ENCODE measurements around the gene ANKS3.
"Not testable (repeated sequence)": the region's sequence is repeated elsewhere in the genome, so short reads cannot be mapped to it uniquely, and the experiment has no call there.

Gene ANKS3

DNA sequence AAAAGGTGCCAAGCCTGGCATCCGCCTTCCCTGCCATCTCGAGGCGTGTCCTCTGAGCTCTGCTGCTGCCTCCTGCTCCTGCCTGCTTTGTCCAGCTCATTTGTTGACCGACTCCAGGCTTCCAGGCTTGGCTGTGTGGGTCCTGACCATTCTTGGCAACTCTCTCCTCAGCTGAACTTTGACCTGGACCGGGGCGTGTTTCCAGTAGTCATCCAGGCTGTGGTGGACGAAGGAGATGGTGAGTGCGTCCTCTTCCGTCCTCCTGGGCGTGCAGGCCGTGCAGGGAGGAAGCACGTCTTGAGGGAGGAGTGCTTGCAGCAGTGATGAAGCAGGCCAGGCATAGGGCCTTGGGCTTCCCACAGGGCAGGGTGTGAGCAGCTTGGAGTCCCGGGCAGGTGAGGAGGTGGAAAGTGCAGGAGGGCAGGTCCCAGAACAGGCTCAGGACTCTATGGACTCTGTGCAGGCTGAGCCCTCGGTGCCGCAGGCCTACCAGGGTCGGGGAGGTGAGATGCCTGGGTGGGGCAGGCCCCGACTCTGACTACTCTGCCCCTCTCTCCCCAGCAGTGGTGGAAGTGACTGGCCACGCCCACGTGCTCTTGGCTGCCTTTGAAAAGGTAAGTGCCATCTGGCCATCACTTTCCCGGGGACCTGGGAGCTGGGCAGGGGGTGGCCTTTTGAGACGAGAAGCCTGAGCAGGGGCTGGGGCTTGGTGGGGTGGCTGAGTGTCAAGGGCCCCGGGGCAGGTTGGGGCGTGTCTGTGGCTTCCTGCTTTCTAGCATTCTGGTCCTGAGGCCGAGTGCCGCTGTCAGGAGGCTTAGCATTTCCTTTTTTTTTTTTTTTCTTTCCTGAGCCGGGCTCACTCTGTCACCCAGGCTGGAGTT lies 69.3 kb downstream of the ANKS3 start:
- no peak for DNase-seq

DNA sequence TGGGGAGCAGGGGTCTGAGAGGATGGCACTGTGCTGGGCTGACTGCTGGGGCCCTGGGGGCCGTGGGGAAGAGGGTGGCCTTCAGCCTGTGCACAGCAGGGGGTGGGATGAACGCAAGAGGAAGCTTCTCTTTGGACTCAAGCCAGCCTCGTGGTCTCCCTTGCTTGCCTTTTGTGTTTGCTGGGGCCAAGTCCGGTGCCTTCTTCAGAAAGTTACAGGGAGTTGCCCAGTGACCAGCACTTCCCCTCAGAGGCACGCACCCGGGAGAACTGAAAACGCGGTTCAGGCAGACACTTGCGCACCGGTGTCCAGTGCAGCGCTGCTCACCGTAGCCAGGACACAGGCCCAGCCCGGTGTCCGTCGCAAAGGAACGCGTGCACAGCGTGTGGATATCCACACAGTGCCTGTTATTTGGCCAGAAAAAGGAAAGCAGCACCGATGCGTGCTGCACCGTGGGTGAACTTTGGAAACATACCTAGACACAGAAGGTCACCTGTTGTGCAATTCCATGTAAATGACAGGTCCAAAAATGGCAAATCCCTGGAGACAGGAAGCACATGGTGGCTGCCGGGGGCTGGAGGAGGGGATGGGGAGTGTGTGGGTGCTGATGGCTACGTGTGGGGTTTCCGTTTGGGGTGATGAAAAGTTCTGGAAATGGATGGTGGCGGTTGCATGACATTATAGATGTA lies 70.2 kb downstream of the ANKS3 start:
- DNase-seq: no peak

DNA sequence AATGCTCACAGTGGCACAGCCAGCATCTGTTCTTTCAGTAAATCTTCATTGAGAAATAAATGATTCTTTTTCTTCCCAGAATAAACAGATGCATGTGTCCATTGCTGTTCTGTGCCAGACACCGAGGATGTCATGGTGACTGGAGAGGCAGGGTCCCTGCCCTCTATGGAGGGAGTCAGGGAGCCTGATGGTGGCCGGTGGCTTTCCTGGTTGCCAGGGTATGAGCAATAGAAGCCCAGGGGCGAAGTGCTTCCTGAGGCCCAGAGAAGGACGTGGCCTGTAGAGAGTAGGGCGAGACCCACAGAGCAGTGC lies 70.7 kb downstream of the ANKS3 start:
- DNase-seq: no peak

DNA sequence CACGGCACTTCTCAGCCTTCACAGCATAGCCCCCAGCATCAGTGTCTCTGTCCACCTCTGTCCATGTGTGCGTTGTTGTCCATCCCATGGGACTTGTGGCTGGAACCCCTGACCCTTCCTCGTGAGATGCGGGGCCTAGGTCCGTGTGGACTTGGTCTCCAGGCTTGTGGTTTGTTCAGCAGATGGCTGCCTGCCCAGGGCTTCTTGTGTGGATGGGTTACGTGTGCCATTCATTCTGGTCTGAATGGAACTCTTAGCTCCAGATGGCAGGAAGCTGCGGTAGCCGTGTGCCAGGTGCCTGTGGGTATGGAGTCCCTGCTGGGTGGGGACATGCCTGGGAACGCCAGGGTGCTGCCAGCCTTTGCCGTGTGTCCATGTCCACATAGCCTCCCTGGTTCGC lies 72.4 kb downstream of the ANKS3 start:
- DNase-seq: no peak

DNA sequence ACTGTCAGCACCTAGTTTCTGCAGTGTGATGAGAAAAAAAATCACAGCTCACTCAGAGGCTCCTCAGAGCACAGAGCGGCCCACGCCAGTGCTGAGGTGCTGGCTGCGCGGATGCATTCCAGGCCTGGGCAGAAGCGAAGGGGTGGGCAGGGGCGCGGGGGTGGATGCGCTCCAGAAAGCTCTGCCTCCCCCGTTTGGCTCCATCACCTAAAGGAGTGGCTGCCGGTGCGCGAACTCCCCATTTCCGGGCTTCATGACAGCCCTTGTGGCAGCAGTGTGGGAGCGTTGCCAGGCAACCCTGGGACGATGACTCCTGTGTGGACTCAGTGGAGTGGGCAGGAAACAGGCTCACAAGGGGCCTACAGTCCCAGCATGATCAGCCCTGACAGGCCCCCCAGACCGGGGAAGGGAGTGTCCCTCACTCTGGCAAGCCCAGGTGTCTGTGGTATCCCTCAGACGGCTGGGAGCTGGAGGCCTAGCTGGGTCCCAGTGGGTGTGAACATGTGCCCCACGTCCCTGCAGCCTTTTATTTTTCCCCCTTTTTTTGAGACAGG lies 73.5 kb downstream of the ANKS3 start:
- DNase-seq: peak; percentile 79

DNA sequence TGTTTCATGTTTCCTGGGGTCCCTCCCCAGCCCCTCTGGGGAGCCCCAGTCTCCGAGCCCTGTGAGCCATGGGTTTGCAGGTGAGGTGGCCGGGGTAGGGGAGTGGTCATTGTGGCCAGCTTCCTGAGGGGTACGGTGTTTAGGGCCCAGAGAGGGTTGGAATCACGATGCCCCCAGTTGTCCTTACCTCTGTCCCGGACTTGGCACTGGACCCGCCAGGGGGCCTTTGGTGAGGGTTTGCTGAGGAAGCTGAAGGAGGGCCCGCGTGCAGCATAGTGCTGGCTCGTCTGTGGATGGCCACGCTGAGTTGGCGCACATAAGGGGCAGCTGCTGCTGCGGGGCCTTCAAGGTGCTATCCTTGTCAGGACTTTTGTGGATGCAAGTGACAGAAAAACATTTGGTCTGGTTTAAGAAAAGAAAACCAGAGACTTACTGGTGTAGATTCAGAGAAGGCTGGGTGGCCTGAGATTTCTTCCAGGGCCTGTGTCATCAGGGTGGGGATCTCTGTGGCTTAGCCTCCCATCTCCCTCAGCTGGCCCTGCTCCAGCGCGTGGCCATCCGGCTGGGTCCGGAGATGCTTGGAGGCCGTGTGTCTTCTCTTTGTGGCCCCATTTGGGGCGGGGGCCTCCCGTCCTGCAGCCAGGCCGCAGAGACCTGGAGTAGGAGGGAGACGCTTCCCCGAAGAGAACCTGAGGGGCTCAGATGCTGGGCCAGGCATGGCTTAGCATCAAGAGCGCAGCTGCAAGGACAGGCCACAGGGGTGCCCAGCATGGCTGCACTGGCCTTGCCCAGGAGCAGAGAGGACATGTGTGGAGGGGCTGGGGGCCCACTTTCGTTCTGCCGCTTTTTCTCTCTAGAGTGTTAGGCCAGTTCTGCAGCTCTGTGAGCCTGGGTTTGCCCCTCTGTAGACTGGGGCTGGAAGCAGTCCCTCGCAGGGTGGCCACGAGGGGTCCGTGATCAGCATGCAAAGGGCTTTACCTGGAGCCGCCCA lies 74.4 kb downstream of the ANKS3 start:
- no peak for DNase-seq

DNA sequence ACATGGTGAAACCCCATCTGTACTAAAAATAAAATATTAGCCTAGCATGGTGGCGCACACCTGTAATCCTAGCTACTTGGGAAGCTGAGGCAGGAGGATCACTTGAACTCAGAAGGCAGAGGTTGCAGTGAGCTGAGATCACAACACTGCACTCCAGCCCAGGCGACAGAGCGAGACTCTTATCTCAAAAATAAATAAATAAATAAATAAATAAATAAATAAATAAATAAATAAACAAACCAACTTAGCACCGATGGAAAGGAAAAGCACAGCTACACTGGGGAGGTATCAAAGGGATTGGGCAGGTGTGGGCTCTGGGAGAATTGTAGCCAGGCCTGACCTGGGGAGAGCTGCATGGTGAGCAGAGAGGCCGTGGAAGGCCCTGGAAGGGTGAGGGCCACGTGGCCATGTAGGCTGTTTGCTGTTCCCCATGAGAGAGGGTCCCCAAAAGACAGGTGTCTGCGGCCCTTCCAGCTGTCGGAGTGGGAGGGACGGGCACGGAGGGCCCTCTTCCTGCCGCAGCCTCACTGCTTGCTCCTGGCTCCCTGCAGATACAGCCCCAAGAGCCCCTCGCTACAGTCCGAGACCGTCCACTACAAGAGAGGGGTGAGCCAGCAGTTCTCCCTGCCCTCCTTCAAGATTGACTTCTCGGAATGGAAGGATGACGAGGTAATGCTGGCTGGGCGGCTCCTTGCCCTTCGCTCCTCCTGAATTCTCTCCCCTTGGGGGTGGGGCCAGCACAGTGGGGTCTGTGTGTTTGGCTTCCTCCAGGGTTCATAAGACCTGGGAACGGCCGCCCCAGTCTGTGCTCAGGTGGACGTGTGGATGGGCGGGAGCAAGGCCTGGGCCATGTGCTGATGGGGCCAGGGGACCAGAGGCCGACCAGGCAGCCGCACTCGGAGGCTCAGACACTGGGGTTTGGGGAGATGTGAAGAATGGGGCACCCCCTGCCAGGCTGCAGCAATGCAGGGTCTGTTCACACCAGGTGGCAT lies 77.1 kb downstream of the ANKS3 start:
- no peak for DNase-seq

DNA sequence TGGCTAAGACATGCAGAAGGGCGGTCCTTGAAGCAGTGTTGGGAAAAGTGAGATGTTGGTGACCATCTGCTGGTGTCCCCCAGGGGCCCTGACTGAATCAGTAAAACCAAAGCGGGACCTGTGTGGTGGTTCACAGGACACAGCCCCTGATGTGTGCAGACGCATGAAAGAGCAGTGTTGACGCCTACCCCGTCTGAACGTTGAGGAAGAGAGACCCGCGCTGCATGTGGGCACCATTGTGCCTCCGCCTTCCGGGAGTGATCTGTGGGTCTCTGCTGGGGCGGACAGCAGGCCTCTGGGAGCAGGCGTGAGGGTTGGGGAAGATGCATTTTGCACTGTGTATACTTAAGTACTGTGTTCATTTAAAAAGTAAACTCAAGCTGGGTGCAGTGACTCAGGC lies 77.8 kb downstream of the ANKS3 start:
- no peak for DNase-seq

DNA sequence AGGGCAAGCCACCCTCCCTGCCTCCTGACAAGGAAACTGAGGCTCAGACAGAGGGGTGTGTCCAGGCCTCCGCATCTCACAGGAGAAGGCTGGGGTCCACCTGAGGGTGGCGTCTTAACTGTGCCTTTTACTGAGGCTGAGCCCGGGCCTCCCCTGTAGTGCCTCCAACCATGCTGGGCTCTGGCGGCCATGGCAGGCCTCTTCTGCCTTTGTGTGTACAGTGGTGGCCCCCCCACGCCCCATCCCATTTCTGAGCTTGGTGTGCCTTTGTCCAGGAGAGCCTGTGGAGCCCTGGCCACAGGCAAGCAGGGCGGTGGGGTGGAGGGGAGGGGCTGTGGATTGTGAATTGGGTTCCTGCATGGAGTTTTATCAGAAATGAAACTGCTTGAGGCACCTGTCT lies 78.3 kb downstream of the ANKS3 start:
- no peak for DNase-seq

DNA sequence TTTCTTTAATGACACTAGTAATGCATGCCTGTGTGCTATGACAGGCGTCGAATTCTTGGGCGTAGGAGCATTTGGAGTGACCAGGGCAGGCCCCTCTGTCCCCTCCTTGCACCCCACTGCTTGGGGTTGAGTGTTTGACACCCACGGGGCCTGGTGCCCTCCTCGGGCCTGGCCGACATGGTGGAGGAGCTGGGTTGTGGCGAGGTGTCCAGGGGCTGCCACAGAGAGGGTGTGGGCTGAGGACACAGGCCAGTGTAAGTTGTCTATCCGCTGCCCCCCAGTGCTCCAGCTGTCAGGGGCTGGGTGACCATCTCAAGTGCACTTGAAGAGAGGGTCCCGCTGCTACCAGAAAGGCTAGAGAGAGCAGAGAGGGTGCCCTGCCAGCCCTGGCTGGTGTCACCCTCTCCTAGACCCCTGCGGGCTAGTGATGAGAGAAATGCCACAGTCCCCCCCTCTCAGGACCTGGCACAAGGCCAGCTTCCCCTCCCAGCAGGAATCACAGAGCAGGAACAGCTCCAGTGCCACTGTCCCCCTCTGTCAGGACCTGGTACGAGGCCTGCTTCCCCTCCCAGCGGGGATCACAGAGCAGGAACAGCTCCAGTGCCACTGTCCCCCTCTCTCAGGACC lies 79.0 kb downstream of the ANKS3 start:
- no peak for DNase-seq

DNA sequence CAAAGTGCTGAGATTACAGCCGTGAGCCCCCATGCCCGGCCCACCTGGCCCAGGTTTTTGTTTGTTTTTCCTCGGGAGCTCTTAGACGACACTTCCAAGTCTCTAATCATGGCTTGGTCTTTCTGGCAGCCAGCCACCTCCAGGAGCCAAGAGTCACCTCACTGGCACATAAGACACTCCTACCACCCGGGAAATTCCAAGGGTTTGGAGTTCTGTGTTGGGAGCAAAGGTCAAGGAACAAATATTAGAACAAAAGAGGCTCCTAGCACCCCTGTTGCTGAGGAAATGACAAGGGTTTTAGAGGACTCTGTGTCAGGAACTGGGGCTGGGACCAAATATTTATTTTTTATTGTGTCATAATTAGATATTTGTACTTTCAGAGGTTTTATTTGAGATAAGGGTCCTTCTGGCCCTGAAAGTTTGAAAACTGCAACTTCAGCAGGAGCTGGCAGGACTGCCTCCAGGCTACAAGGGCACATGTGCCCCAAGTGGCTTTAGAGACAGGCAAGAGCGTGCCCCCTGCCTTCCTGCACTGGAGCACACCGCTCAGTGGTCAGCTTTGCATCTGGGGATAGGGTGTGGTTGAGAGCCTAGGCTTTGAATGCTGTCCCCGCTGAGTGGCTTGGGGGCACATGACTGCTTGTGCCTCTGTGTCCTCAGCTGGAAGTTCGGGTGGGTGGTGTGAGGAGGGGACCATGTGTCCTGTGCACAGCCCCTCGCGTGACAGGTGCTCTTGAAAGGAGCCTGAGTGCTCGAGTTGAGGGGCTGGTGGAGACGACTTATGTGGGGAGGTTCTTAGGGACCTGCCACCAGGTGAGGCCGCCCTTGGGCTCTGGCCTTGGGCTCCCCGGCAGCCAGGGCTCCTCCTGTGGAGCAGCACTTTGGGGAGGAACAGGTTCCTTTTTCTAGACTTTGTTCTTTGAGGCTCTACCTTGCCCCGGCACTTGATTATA lies 79.8 kb downstream of the ANKS3 start:
- DNase-seq: no peak

DNA sequence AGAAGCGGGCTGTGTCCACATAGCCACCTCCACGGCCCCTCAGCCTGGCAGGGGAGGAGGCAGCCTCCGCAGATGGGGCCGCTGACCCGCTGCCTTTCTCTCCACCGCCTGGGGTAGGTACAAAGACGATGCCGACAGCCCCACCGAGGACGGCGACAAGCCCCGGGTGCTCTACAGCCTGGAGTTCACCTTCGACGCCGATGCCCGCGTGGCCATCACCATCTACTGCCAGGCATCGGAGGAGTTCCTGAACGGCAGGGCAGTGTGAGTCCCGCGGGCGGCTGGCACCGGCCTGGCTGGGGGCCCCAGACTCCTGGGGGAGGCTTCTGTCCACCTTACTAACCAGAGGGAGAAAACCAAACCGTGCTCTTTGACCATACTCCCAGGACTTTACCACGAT lies 81.5 kb downstream of the ANKS3 start:
- no peak for DNase-seq

DNA sequence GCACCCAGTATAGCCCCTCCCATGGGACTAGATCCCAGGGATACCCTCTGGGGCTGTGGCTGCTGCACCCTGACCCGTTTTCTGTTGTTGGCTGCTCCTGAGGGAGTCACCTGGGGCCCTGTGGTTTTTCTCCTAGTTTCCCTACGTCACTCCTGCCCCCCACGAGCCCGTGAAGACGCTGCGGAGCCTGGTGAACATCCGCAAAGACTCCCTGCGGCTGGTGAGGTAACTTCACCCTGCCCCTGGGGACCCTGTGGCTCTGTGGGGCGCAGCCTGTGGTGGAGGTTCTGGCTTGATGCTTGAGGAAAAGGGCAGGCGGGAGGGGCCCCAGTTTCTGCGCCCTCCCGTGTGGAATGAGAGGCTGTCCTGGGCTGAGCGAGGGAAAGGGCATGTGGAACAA lies 82.2 kb downstream of the ANKS3 start:
- DNase-seq: no peak

DNA sequence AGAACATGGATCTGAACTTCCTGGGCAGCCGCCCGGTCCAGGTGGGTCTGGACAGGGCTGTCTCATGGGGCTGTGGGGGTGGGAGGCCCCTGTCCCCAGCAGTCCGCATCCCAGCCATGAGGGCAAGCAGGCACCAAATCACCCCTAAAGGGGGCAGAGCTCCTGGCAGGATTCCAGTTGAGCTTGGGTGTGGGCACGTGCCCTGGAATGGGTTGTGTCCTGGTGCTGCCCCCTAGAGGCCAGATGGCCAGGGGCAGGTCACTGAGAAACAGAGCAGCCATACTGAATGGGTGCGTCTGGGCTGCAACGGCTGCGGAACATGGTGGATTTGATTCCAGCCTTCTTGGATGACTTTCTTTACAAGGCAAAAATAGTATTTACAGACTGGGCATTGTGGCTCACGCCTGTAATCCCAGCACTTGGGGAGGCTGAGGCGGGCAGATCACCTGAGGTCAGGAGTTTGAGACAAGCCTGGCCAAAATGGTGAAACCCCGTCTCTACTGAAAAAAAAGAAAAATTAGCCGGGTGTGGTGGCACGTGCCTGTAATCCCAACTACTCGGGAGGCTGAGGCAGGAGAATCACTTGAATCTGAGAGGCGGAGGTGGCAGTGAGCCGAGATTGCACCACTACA lies 83.5 kb downstream of the ANKS3 start:
- not testable (repeated sequence) for DNase-seq

DNA sequence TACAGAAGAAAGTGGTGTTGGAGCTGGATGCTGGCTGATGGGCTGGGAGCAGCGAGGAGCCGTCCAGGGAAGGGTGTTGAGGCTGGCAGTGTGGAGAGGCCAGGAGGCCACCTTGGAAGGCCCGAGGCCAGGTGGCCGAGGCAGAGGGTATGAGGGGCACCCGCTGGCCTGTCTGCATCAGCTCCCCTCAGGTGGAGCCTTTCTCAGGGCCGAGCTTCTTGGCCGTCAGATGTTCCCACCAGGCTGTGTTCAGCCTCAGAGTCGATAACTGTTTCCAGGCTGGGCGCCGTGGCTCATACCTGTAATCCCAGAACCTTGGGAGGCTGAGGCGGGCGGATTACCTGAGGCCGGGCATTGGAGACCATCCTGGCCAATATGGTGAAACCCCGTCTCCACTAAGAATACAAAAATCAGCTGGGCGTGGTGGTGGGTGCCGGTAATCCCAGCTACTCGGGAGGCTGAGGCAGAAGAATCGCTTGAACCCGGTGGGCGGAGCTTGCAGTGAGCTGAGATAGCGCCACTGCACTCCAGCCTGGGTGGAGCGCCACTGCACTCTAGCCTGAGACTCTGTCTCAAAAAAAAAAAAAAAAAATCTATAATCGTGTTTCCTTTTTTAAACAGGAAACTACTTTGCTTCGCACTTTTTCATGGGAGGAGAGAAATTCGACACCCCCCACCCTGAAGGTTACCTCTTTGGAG lies 84.2 kb downstream of the ANKS3 start:
- no peak for DNase-seq

DNA sequence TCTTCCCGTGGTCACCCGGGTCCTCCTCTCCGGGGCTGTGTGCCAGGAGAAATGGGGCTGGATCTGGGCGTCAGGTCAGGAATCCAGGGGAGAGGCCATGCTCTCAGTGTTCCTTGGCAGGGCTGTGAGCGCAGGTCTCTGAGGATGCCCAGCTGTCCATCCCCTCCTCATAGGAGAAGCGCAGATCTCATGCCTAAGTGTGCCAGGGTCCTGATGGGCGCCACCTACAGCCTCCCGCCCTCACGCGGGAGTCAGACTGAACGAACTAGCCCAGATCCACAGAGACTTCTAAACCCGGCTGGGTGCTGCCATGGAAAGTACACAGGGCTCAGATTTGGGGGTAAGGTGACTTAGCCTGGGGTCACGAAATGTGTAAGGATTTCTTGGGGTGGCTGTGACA lies 85.2 kb downstream of the ANKS3 start:
- no peak for DNase-seq

DNA sequence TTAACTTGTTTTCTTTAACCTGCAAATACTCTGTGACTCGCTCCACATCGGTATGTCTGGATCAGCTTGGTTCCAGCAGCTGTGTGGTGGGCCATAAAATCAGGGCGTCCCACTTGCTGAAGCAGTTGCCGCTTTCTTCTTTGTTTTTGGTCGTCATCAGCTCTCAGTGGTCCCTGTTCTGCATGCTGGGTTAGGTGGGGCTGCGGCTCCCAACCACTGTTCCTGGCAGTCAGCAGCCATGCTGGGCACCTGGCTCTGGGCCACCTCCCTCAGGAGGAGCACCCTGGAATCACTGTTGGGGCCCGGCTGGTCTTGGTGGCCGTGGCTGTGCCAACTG lies 86.5 kb downstream of the ANKS3 start:
- DNase-seq: no peak

DNA sequence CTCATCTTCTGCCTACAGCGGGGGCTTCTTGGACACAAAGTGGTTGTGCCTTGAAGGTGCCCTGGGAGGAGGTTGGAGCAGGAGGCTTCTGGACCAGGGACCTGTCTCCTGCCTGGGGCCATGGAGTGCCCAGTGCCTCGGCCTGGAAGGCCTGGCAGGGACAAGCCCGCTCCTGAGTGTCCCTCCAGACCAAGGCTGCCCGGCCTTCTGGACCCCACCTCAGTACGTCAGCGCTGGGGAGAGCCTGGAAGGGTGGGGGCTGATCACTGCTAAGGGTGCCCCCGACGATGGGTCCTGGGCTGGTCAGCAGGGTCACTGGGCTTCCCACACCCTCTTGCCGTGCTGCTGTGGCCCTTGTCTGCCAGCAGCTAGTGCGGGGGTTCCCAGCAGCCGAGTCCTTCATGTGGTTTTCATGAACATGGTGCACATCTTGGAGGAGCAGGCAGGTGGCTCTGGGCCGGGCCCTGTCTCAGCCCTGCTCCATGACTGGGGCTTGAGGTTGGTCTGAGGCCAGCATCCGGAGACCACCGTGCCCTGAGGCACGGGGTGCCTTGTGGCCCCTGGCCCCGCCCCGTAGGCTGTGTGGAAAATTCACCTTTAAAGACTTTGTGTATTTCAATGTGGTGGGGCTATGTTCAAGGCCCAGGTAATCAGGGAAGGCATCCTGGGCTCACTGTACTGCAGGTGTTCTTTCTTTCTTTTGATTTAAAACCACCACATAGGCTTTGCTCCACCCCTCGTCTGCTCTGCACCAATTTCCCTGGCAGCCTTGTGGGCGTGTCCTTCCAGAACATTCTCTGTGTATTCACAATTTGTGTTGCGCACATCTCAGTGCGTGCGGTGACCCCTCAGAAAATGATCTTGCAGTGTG lies 87.1 kb downstream of the ANKS3 start:
- DNase-seq: no peak
